Testis (tissue), 3 donors: ENCODE measurements around the gene USP1. TPM values are rescaled to one million over a fixed set of nuclear protein-coding genes. Genes with fewer than 3 reads are reported as not detected.

Source experiments
- DNase-seq: peaks from one replicate; pipeline ENCODE4 v3.0.0-alpha.2; 2019
- H3K27ac ChIP-seq, 2 donors: fragments of 200-600 bp; sonication (generic); one replicate each; pipeline ENCODE4 v1.5.1; 2019
- H3K27me3 ChIP-seq: fragments of 200-600 bp; sonication (generic); one replicate; pipeline ENCODE4 v1.5.1; 2019
- H3K36me3 ChIP-seq: fragments of 200-600 bp; sonication (generic); one replicate; pipeline ENCODE4 v1.5.1; 2017; ENCODE audit warnings: low read depth; ENCODE audit errors: missing control alignments
- H3K4me1 ChIP-seq: fragments of 200-600 bp; sonication (generic); one replicate; pipeline ENCODE4 v1.5.1; 2019
- H3K4me3 ChIP-seq, 2 donors: fragments of 200-600 bp; sonication (generic); one replicate each; pipeline ENCODE4 v1.5.1; 2017 to 2019
- H3K9me3 ChIP-seq: fragments of 200-600 bp; sonication (generic); one replicate; pipeline ENCODE4 v1.5.1; 2017
- CTCF ChIP-seq, 3 experiments: fragments of 450-650 bp in 2 of 3; fragments of 200-600 bp in 1 of 3; sonication (generic) in 1 of 3; IDR thresholded peaks; one replicate each; pipeline ENCODE4 v1.5.1; 2016 to 2019; ENCODE audit warnings: antibody characterized with exemption in 3 of 3, mild to moderate bottlenecking in 2 of 3, moderate library complexity in 1 of 3
- POLR2A ChIP-seq: fragments of 450-650 bp; IDR thresholded peaks from one replicate; pipeline ENCODE4 v1.6.1; 2017; ENCODE audit warnings: antibody characterized with exemption, mild to moderate bottlenecking, moderate library complexity
- WGBS, 2 donors: methylation state at CpG; one replicate each; pipeline ENCODE4 v1.1.5; 2018; 5-methylcytosine and 5-hydroxymethylcytosine counted together
- intact Hi-C: fragments of 100-400 bp; cut with DNase I; formaldehyde crosslinking; loops from one replicate; pipeline ENCODE4 v1.15.1; 2023; ENCODE audit warnings: low total_unique reads
- polyA plus RNA-seq: library from polyadenylated mRNA; stranded (reverse); fragments of 350-450 nt; fragmentation: Illumina TruSeq; extraction: RNeasy Lipid Tissue Mini Kit (QIAGEN cat#74804); gene quantifications from one replicate; pipeline ENCODE4 v1.2.3, GENCODE V29; 2014; ENCODE audit warnings: low read depth, low replicate concordance; ENCODE audit not compliant: insufficient read depth
- total RNA-seq, 2 donors: library from RNA; depleted of rRNA; stranded (reverse); fragments of >200 nt; gene quantifications; one replicate each; pipeline ENCODE4 v1.2.3, GENCODE V29; 2016

Gene USP1
- total and polyA plus RNA-seq, 3 donors from 2014 or later = 43.5 to 58.1 (median 49.1) TPM

DNA sequence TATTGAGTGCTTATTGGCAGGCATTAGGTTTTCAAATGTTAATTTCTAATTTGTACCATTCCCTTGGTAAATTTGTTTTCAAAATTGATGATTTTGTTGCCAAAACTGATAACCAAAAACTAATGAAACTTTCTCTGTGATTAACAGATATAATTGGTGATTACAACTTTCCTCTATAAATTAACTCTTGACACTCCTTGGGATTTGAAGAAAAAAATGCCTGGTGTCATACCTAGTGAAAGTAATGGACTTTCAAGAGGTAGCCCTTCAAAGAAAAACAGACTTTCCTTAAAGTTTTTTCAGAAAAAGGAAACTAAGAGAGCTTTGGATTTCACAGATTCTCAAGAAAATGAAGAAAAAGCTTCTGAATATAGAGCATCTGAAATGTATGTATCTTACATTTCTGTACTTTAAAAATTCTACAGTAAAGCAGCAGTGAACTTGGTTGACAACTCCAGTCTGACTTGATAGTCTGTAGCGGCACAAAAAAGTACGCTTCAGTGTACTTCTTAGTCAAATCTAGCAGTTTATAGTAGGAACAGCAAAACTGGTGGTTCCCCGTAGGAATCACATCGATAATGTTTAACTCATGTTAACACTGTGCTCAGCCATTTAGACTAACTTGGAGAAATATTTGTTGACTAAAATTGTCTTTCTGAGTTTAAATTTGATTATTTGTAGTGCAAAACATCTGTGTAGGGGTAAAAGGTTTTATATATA is 3.0 kb downstream of the USP1 start:
- Histone ChIP-seq H3K4me1 (peaks cover 8% of the 10 kb centered on the region), H3K4me3 (no peak overlapping the region), H3K36me3 (no peaks in the 10 kb centered on the region), H3K27me3 (no peaks in the 10 kb centered on the region), H3K9me3 (no peaks in the 10 kb centered on the region), H3K27ac (no peak overlapping the region)
- no peak for DNase-seq
- TF ChIP-seq POLR2A = no peak
- TF ChIP-seq CTCF (IDR thresholded peaks at IDR 0.05) = no peak
- intact Hi-C loops = no loop called here
- 57 to 60% methylated on average over 4 of the region's 4 CpGs for WGBS, 2 donors

DNA sequence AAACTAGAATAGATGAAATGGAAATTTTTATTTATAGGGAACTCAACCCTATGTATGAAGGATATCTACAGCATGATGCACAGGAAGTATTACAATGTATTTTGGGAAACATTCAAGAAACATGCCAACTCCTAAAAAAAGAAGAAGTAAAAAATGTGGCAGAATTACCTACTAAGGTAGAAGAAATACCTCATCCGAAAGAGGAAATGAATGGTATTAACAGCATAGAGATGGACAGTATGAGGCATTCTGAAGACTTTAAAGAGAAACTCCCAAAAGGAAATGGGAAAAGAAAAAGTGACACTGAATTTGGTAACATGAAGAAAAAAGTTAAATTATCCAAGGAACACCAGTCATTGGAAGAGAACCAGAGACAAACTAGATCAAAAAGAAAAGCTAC is 7.9 kb downstream of the USP1 start:
- 93 to 95% methylated on average over 1 of the region's 1 CpG for WGBS, 2 donors
- Histone ChIP-seq H3K36me3 (no peaks in the 10 kb centered on the region), H3K9me3 (no peaks in the 10 kb centered on the region), H3K4me3 (no peak overlapping the region), H3K27me3 (no peaks in the 10 kb centered on the region), H3K4me1 (no peaks in the 10 kb centered on the region), H3K27ac (no peak overlapping the region)
- intact Hi-C loops = no loop called here
- DNase-seq = no peak
- TF ChIP-seq POLR2A (no peak), CTCF (IDR thresholded peaks at IDR 0.05) (no peak)

DNA sequence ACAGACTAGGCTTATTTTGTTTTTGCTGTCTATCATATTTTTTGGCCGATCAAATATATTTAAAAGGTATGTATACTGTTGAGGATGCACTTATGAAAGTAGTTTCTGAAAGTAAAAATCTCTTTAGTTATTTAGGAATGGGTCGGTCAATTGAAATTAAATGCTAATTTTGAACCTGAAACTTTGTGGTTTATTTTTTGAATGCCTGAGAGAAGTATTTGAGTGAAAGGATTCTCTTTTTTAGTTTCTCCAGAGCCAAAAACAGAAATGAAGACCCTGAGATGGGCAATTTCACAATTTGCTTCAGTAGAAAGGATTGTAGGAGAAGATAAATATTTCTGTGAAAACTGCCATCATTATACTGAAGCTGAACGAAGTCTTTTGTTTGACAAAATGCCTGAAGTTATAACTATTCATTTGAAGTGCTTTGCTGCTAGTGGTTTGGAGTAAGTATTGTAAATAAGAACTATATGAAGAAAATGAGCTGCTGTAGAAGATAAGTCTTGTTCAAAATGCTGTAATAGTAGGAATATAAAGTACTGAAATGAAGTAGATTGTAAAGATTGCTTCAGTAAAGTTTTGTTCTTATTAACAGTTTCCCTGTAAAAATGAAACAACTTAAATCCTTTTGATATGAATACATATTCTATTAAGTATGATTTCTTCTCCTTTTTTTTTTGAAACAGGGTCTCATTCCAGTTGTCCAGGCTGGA is 11.5 kb downstream of the USP1 start:
- intact Hi-C loops = no loop called here

GRCh38 chr1:62450301-62450700 is 13.5 kb downstream of the USP1 start:
- no peak for DNase-seq
- TF ChIP-seq CTCF (IDR thresholded peaks at IDR 0.05) (no peak), POLR2A (no peak)
- no peaks in the 10 kb centered on the region for H3K27me3 ChIP-seq
- H3K4me1 ChIP-seq = no peaks in the 10 kb centered on the region
- WGBS, 2 donors = 95 to 96% methylated on average over 2 of the region's 2 CpGs
- H3K36me3 ChIP-seq = no peaks in the 10 kb centered on the region
- no peak overlapping the region for H3K27ac ChIP-seq
- intact Hi-C loops = no loop called here
- no peak overlapping the region for H3K4me3 ChIP-seq
- H3K9me3 ChIP-seq = no peaks in the 10 kb centered on the region

More for the DNA sequence above, 11.5 kb downstream of the USP1 start:
- TF ChIP-seq POLR2A (no peak), CTCF (IDR thresholded peaks at IDR 0.05) (no peak)
- 87 to 91% methylated on average over 3 of the region's 3 CpGs for WGBS, 2 donors
- Histone ChIP-seq H3K9me3 (no peaks in the 10 kb centered on the region), H3K27me3 (no peaks in the 10 kb centered on the region), H3K27ac (no peak overlapping the region), H3K4me3 (no peak overlapping the region), H3K36me3 (no peaks in the 10 kb centered on the region), H3K4me1 (no peaks in the 10 kb centered on the region)
- DNase-seq = no peak
